ENCODE results near the gene HAUS2. TPM values are rescaled to one million over a fixed set of nuclear protein-coding genes. Genes with fewer than 3 reads are reported as not detected.
A peak's percentile ranks its signal among the peaks of the same experiment; 100 is the strongest.
"Not testable (repeated sequence)": the region's sequence is repeated elsewhere in the genome, so short reads cannot be mapped to it uniquely, and the experiment has no call there.

The HAUS2 gene
- total RNA-seq, 1 donor from 2014 or later: 9.1 TPM

- intact Hi-C loops (cut with DNase I); DNase-seq; ATAC-seq (ENCODE audit: poor library complexity): not testable (repeated sequence)
Observed at GRCh38 chr15:42601316-42601715, 52.7 kb downstream of the HAUS2 start.

DNA sequence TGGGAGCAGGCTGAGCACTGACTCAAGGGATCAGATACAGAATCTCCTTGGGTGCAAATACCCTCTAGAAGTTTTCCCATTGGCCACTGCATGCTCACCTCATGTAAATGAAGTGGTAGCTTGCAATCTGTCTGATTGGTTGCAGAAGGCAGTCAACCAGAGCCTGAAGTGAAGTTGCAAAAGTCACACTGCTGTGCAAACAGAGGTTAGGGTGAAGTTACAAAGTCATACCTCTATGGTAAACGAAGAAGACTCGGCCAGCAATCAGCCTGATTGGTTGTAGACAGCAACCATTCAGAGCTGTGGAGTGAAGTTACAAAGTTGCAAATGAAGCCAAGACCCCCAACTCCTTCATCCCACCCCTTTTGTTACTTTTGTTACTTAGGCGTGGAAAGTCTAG lies 53.9 kb downstream of the HAUS2 start:
- ATAC-seq (ENCODE audit: poor library complexity): no peak

GRCh38 chr15:42603978-42604377 lies 55.3 kb downstream of the HAUS2 start:
- intact Hi-C loops (cut with DNase I): no loop called here
- DNase-seq (no peak), ATAC-seq (ENCODE audit: poor library complexity) (no peak)

More for the DNA sequence above, 53.9 kb downstream of the HAUS2 start:
- DNase-seq: no peak
- intact Hi-C loops (cut with DNase I): no loop called here

DNA sequence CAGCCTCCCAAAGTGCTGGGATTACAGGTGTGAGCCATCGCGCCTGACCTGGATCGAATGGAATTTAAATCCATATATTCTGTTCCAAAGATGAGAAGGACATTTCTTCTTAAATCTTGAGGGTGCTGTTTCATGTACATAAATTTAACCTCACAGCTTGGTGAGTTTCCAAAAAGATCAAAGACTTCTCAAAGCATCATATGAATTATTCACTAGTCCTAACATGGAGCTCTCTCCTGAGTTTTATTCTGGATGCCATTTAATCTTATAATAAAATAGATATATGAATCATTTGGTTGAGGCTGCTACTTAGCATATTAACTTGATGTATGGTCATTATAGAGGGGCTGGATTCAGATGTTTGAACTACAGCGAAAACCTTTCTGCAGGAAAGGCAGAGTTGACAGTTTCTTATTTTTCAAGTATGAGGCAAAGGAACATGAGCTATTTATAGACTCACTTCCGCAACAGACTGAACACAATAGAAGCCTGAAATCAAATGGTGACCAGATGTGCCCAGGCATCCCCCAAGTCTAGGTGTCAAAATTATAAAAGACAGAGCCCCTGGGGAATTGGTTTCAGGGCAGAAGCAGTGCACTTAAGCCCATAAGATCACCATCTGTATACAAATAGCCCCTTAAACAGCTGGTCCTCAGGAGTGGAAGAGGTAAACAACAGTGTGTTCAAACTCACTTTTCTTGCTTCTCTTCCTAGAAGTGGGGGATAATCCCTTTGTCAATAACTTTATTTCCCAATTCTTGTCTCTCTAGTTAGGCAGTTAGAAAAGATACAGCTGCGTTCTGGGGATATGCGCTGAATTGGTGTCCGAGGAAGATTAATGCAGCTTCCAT lies 56.5 kb downstream of the HAUS2 start:
- DNase-seq (no peak), ATAC-seq (ENCODE audit: poor library complexity) (peak; percentile 71)
- intact Hi-C loops (cut with DNase I): no loop called here

DNA sequence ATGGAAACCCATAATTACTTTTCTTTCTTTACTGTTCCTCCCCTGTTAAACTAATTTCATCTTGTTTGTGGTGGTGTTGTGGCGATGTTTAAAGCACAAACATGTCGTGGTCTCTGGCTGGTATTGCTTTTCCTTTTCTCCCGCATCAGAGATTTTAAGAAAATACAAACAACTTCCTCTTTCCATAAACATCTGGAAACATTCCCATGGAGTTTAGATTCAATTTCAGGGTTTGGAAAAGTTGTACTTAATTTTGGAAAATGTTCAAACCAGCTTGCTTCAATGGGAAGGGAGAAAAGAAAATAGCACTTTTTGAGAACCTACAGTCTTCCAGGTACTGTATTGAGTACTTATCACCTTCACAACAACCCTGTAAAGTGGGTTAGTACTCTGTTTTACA lies 57.2 kb downstream of the HAUS2 start:
- DNase-seq (no peak), ATAC-seq (ENCODE audit: poor library complexity) (no peak)
- intact Hi-C loops (cut with DNase I): no loop called here

DNA sequence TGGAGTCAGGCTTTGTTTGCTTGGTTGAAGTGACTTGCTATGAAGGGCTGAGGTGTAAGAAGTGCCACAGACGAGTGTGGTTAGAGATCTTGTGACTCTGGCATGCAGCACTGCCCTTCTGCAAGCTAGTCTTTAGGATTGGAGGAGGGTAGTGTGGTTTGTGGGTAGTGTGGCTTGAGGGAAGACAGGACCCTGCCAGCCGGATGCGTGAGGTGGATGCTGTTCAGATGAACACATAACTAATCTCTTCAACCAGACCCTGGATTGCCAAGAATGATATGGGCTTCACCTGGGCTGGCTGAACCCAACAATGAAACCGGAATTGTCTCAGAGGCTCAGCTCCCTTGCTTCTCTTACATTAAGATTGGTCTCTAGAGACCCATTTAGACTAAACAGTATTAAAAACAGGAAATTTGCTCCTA lies 59.5 kb downstream of the HAUS2 start:
- intact Hi-C loops (cut with DNase I): no loop called here
- no peak for ATAC-seq (ENCODE audit: poor library complexity)
- DNase-seq: no peak

DNA sequence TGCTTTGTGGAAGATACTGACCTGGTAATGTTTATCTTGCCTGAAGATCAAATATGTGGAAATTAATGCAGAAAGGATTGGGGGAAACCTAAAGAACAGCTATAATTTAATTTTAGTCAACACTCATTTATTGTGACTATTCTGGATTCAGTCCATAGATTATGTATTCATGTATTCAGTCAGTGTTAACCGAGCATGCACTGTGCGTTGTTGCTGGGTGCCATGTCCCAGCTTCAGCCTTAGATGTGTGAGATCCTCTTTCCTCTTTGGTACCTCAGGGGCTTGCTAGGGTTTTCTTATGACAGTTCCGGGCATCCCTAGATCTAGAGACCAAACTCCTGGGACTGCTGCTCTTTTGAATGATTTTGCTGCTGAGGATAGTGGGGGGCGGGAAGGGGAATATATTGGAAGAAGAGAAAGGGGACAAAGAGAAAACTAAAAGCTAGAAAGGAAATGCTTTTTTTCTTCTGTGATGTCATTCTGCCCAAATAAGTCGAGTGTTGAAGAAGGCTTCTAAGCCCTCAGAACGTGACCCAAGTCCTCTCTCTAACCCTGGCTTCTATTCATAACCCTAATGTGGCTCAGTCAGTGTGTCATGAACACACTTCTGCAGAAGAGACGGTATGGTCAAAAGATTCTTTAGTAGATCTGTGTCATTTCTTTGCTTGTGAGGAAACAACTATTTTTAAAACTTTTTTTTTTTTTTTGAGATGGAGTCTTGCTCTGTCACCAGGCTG lies 60.3 kb downstream of the HAUS2 start:
- DNase-seq: no peak
- intact Hi-C loops (cut with DNase I): no loop called here
- ATAC-seq (ENCODE audit: poor library complexity): no peak

DNA sequence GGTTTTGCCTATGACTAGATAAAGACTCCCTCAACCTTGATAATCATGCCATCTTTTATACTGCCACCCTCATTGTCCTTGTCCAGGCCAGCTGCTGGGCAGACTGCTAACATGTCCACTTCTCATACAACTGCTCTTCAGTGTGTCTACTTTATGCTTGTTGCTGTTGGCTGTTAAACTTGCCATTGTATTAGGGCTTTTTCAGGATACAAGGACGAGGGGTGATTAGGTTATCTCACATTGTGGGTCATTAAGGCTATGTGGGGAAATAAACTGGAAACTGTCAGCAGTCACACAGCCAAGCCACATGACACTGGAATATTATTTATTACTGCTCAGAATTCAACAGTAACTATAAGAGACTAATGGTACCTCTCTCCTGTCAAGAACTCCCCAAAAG lies 62.9 kb downstream of the HAUS2 start:
- no peak for ATAC-seq (ENCODE audit: poor library complexity)
- DNase-seq: no peak
- intact Hi-C loops (cut with DNase I): no loop called here

DNA sequence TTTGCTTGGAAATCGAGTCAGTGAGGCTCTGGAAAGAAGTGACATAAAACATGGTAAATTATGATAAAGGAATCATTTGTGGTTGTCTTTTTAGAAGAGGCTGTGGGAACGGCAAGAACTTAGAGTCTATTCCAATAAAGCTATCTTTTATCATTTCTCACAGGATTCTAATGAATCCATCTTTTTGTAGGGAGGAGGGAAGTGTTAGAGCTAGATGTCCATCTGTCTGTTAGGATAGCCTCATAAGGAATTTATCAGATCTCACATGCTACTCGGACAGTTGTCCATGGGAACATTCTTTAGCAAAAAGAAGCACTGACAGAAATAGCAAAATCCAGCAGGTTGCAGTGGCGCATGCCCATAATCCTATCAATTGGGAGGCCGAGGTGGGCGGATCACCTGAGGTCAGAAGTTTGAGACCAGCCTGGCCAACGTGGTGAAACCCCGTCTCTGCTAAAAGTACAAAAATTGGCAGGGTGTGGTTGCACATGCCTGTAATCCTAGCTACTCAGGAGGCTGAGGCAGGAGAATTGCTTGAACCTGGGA lies 63.8 kb downstream of the HAUS2 start:
- ATAC-seq (ENCODE audit: poor library complexity): no peak
- no peak for DNase-seq
- intact Hi-C loops (cut with DNase I): no loop called here

DNA sequence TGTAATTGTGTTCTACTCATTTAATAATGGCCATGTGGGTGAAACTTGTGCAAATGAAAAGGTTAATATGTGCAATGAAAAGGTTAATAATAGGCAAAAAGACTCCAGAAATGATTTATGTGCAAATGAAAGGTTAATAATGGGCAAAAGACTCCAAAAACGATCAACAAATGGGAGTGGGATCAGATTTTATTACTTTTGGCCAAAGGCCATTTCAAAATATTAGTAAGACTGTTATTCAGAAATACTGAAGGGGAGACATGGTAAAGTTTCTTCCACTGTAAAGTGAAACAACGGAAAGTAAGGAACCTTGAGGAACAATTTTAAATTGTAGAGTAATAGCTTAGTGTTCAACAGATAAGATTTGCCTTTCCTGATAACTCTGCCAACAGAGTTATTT lies 67.5 kb downstream of the HAUS2 start:
- no peak for DNase-seq
- no peak for ATAC-seq (ENCODE audit: poor library complexity)
- intact Hi-C loops (cut with DNase I): no loop called here

Other genes starting within 250 kb of the HAUS2 start
- gene CAPN3, start 189.3 kb upstream of the HAUS2 start, total RNA-seq: 2.6 TPM
- gene ZNF106, start 57.7 kb upstream of the HAUS2 start, total RNA-seq: 479 TPM
- 21.2 TPM for gene SNAP23, start 53.2 kb upstream of the HAUS2 start, total RNA-seq
- 11.9 TPM for gene LRRC57, start within 50 bp of the HAUS2 start, total RNA-seq
- gene STARD9, start 26.8 kb downstream of the HAUS2 start, total RNA-seq: 5.4 TPM
- gene CDAN1, start 188.3 kb downstream of the HAUS2 start, total RNA-seq: 6.3 TPM

All from Right ventricle myocardium superior (tissue), 1 donor.